HG02759 (cell line): ENCODE data around the gene GYG1.

Experiments used
- ATAC-seq: cut with Tn5 transposase; IDR thresholded peaks from one replicate; pipeline ENCODE4 v1.9.1; 2021; ENCODE audit warnings: mild to moderate bottlenecking, moderate library complexity; ENCODE audit not compliant: unreplicated experiment

Gene GYG1

GRCh38 chr3:149016242-149016641 lies 24.9 kb downstream of the GYG1 start:
- ATAC-seq: no peak

DNA sequence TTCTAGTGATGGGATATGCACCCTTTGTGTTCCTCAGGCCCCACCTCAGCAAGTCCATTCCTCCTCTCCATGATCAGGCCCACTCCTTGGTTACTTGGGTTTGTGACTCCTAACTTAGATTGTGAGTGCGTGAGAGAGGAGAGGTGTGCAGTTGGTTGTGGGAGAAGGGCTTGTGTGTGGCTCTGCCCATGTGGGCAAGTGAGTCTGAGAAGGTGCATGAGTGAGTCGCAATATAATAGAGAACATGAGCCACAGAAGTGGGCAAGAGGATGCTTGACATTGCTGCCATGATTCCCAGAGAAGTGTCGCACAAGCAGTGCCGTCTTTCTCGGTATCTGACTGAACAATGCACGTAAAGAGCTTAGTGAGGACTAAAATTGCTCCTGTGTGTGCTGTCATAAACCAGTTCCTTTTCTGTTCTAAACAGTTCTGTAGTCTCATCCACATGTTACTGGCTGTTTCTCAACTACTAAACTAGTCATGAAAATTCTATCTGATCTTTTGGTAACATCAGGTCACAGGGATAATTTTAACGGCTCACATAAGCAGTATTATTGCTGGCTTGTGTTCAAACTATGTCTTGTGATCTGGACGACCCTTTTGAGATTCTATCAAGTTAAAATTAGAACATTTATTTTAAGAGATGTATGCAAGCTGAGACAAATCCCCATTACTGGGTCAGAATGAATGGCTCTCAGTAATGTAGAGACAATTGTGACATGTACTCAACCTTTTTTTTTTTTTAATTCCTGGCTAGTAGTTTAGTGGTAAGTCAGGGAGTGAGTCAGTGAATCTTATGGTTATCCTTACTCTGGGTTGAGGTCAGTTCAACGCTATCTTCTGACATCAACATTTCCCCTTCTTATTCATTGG lies 25.6 kb downstream of the GYG1 start:
- ATAC-seq: no peak

DNA sequence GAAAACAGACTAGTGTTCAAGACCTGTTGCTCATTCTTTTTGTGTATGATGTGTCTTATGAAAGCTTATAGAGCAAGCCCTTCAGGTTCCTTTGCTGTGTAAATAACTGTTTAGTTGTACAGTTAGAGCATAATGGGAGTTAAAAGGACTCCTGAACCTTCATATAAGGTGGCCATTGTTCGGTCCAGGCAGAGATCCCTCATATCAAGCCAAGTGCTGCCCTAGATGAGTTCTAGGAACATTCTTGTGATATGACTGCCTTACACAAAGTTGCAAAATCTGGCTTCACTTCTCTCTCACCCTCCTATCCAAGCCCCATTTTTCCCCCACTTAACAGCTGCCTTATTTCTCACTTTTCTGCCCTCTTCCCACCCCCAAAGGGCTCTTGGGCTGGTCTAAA lies 26.9 kb downstream of the GYG1 start:
- ATAC-seq: no peak

GRCh38 chr3:149019580-149019979 lies 28.2 kb downstream of the GYG1 start:
- no peak for ATAC-seq

GRCh38 chr3:149020196-149020838 lies 29.0 kb downstream of the GYG1 start:
- no peak for ATAC-seq

- no peak for ATAC-seq
Observed at GRCh38 chr3:149020839-149021252, 29.5 kb downstream of the GYG1 start.

GRCh38 chr3:149021830-149022229 lies 30.5 kb downstream of the GYG1 start:
- no peak for ATAC-seq

DNA sequence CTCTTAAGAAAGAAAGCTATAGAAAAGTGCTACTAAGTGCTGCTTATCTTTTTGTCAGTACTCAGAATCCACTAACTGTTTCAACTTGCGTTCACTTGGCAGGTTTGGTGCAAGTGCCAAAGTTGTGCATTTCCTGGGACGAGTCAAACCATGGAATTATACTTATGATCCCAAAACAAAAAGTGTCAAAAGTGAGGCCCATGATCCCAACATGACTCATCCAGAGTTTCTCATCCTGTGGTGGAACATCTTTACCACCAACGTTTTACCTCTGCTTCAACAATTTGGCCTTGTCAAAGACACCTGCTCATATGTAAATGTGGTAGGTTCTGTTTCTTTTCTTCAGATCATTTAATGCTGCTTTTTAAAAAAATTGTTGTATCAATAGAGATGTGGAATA lies 32.6 kb downstream of the GYG1 start:
- ATAC-seq: no peak

DNA sequence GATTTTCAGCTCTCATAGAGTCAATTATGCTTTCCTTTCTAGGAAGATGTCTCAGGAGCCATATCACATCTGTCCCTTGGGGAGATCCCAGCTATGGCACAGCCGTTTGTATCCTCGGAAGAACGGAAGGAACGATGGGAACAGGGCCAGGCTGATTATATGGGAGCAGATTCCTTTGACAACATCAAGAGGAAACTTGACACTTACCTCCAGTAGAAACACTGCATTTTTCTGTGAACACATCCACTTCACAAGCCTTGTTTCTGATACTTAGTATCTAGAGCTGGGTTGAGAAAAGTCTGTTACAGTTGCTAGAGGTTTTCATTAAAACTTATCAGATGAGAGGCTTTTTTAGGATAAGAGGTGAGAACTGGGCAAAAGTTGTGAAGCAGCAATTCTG lies 35.4 kb downstream of the GYG1 start:
- no peak for ATAC-seq

DNA sequence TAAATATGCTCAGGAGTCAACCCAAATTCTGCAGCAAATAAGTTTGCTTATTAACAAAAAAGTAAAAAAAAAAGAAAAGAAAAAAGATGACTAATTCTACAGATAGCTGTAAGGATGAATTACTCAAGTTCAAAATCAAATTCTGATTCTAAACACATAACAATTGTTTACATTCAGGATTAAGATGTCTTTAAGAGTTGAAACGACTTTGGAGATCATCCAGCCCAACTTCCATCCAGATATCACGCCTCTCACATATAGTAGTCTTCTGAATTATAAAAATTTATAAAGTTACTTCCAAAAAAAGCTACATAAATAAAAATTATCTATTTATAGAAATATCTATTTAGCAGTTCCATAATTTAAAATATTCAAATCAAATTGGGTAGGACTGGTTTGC lies 39.8 kb downstream of the GYG1 start:
- ATAC-seq: no peak

- no peak for ATAC-seq
Observed at GRCh38 chr3:149037684-149038083, 46.3 kb downstream of the GYG1 start.

- ATAC-seq: no peak
Observed at GRCh38 chr3:149038322-149038721, 47.0 kb downstream of the GYG1 start.

DNA sequence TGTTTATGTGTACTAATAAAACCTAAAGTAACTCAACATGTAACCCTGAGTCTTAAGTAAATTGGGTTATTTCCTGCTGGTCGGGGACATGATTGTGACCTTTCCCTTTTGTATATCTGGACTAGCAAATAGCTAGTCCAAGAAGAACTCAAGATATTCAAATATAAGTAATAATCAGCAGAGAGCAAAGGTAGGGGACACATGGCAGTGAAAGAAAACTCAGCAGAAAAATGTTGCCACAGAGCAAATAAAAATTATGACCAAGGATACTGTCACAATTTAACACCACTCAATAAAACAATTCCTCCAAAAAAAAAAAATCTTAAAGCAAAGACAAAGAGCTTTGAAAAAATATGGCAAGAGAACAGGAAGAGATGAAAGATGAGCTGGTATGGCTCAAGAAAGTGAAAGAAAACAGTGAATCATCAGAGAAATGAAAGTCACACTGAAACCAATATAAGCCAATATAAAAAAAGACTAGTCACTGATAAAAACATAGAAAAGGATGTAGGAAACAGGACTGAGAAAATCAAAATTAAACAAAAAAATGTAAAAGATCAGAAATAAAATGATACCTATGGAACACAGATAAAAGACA lies 51.5 kb downstream of the GYG1 start:
- ATAC-seq: peak; percentile 84

DNA sequence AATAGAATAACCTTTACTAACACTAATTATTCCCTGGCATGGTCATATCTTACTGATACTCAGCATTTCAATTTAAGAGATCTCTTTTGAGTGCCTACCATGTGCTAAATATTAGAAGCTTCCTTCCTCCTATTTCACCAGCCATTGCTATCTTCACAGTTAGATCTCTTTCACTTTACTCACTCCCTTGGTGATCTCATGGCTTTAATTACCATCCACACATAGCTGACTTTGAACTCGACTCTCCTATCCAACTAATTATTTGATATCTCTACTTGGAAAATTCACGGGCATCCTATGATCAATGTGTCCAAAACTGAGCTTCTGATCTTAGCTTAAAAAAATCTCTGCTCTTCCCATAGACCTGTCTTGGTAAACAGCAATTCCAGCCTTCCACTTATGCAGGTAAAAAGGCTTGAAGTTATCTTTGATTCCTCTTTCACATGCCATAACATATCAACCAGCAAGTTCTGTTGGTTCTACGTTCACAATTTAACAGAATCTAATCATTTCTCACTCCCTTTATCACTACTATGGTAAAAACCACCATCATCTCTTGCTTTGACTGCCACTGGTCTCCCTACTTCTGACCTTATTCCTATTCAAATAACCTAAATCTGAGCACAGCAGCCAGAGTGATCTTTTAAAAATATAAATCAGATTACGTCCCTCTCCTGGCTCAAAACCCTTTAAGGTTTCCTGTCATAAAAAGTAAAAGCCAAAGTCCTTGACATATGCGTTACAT lies 53.2 kb downstream of the GYG1 start:
- no peak for ATAC-seq

- ATAC-seq: no peak
Observed at GRCh38 chr3:149055575-149055974, 64.2 kb downstream of the GYG1 start.

- no peak for ATAC-seq
Observed at GRCh38 chr3:149058198-149058597, 66.9 kb downstream of the GYG1 start.

GRCh38 chr3:149058602-149059001 lies 67.3 kb downstream of the GYG1 start:
- no peak for ATAC-seq

DNA sequence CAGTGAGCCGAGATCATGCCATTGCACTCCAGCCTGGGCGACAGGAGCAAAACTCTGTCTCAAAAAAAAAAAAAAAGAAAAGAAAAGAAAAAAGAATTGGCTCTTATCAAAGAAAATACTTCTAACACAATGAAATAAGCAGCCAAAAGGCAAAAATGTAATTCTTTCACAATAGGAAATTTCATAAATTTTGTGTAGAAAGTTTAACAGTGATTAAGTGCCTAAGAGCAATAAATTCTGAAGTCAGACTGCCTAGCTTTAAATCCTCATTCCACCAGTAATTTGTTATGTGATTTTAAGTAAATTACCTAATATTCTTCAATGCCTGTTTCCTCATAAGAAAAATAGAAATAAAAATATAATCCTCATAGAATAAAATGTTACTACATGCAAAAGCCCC lies 70.4 kb downstream of the GYG1 start:
- no peak for ATAC-seq

- no peak for ATAC-seq
Observed at GRCh38 chr3:149067883-149068282, 76.5 kb downstream of the GYG1 start.
